Keratinocyte (primary cell): ENCODE results near the gene PTPN4. TPM values are rescaled to one million over a fixed set of nuclear protein-coding genes. Genes with fewer than 3 reads are reported as not detected.

Source experiments
- DNase-seq: peaks from one replicate; pipeline ENCODE4 v3.0.0-alpha.2; 2011; ENCODE audit warnings: low read depth, missing footprints, low spot score
- FAIRE-seq: peaks from 2 replicates; lab custom pipeline; 2011; peaks lifted over from hg19 to GRCh38; lab: Jason Lieb, UNC
- H2AFZ ChIP-seq: 2 replicates; pipeline ENCODE4 v1.6.0; 2012; ENCODE audit warnings: low read length, control low read depth, inconsistent platforms; ENCODE audit not compliant: control insufficient read depth
- H3K27ac ChIP-seq: 2 replicates; pipeline ENCODE4 v1.5.1; 2011; ENCODE audit warnings: low read length; ENCODE audit not compliant: control insufficient read depth, insufficient read depth
- H3K27me3 ChIP-seq: 3 replicates; pipeline ENCODE4 v1.6.0; 2011; ENCODE audit warnings: low read length; ENCODE audit not compliant: control insufficient read depth, insufficient read depth; ENCODE audit errors: extremely low read depth
- H3K36me3 ChIP-seq, 2 experiments: 2 replicates in 1 of 2; 3 replicates in 1 of 2; pipeline ENCODE4 v1.5.1; 2011; ENCODE audit warnings: low read length in 2 of 2, mild to moderate bottlenecking in 1 of 2; ENCODE audit not compliant: control insufficient read depth in 2 of 2, insufficient read depth in 2 of 2; ENCODE audit errors: extremely low read depth in 1 of 2
- H3K4me1 ChIP-seq: 3 replicates; pipeline ENCODE4 v1.5.1; 2011; ENCODE audit warnings: low read length; ENCODE audit not compliant: control insufficient read depth, insufficient read depth; ENCODE audit errors: extremely low read depth
- H3K4me2 ChIP-seq: 3 replicates; pipeline ENCODE4 v1.6.0; 2011; ENCODE audit warnings: low read depth, low read length; ENCODE audit not compliant: control insufficient read depth, insufficient read depth; ENCODE audit errors: extremely low read depth
- H3K4me3 ChIP-seq, 3 experiments: fragments of 200-600 bp in 1 of 3; sonication (generic) in 1 of 3; 2 replicates in 2 of 3; 3 replicates in 1 of 3; pipeline ENCODE4 v1.5.1; 2011 to 2016; ENCODE audit warnings: low read length in 3 of 3, mild to moderate bottlenecking in 3 of 3, control low read depth in 2 of 3, inconsistent platforms in 1 of 3, low read depth in 1 of 3, mixed read lengths in 1 of 3, mixed run types in 1 of 3, moderate library complexity in 1 of 3; ENCODE audit not compliant: control insufficient read depth in 2 of 3, insufficient read depth in 2 of 3; ENCODE audit errors: extremely low read depth in 1 of 3
- H3K79me2 ChIP-seq: 2 replicates; pipeline ENCODE4 v1.6.0; 2012; ENCODE audit warnings: low read length; ENCODE audit not compliant: control insufficient read depth, insufficient read depth
- H3K9ac ChIP-seq: 3 replicates; pipeline ENCODE4 v1.6.0; 2011; ENCODE audit warnings: low read length; ENCODE audit not compliant: control insufficient read depth, insufficient read depth; ENCODE audit errors: extremely low read depth
- H3K9me1 ChIP-seq: 3 replicates; pipeline ENCODE4 v1.6.0; 2011; ENCODE audit warnings: low read length; ENCODE audit not compliant: control insufficient read depth, insufficient read depth; ENCODE audit errors: extremely low read depth
- H3K9me3 ChIP-seq: 2 replicates; pipeline ENCODE4 v1.5.1; 2012; ENCODE audit warnings: low read depth, low read length; ENCODE audit not compliant: control insufficient read depth
- H4K20me1 ChIP-seq: 3 replicates; pipeline ENCODE4 v1.6.0; 2011; ENCODE audit warnings: low read length; ENCODE audit not compliant: control insufficient read depth, insufficient read depth; ENCODE audit errors: extremely low read depth
- CTCF ChIP-seq, 3 experiments: IDR thresholded peaks in 1 of 3; conservative IDR thresholded peaks in 1 of 3; optimal IDR thresholded peaks in 1 of 3; 2 replicates in 2 of 3; 3 replicates in 1 of 3; pipeline versions ENCODE3 to v1.5.1; 2011; ENCODE audit warnings: low read length in 3 of 3, mild to moderate bottlenecking in 3 of 3, moderate library complexity in 2 of 3, control low read depth in 1 of 3, inconsistent platforms in 1 of 3; ENCODE audit not compliant: insufficient read depth in 2 of 3; ENCODE audit errors: extremely low read depth in 1 of 3
- EZH2 ChIP-seq: IDR thresholded peaks from one replicate; pipeline ENCODE4 v1.6.1; 2012; ENCODE audit warnings: inconsistent platforms, mild to moderate bottlenecking, low read length, moderate library complexity
- dilution Hi-C: fragments of 300-500 bp; cut with MboI; formaldehyde crosslinking; loops from one replicate; pipeline ENCODE4 v1.7.0; 2020; ENCODE audit warnings: low sequenced_read_pairs; ENCODE audit not compliant: extremely low pct_ligation_motif_present
- polyA plus RNA-seq, 5 experiments: library from polyadenylated mRNA; depleted of rRNA in 3 of 5; stranded (reverse) in 3 of 5; stranded (forward) in 1 of 5; unstranded in 1 of 5; fragments of >200 nt; gene quantifications; 1 replicate in 1 of 5; 2 replicates in 3 of 5; 3 replicates in 1 of 5; pipeline versions ENCODE4 v1.2.1 to v1.2.3, GENCODE V29; 2011 to 2012; ENCODE audit warnings: missing spikeins in 2 of 5, low read depth in 1 of 5, low replicate concordance in 1 of 5

Gene PTPN4
- polyA plus RNA-seq, 1 donor (not counting 4 experiments of a cell fraction or from before 2014, with no cell fraction given): 20.6 TPM

DNA sequence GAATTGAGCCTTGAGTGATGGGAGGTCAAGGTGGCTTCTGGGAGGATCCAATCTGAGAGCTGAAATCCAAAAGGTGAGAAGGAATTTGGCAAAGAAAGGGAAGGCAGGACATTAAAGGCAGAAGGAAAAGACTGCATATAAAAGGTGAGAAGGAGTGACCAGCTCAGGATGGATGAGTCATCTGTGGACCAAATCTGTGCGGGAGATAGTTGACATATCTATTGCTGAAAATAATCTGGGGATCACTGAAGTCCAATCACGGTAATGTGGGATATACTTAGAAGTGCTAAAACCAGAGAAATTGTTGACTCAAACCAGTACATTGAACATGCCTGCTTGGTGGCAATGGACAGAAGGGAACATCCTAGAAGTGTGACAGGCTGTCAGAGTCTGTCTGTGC, 8.0 kb upstream of the PTPN4 start:
- Histone ChIP-seq H3K36me3 (no peaks in the 10 kb centered on the region), H4K20me1 (no peaks in the 10 kb centered on the region), H3K79me2 (no peaks in the 10 kb centered on the region), H2AFZ (no peak overlapping the region), H3K9me1 (no peaks in the 10 kb centered on the region), H3K4me3 (no peak overlapping the region), H3K9ac (no peak overlapping the region), H3K4me1 (peaks cover 47% of the 10 kb centered on the region), H3K27me3 (no peaks in the 10 kb centered on the region), H3K27ac (no peak overlapping the region), H3K4me2 (no peak overlapping the region), H3K9me3 (no peaks in the 10 kb centered on the region)
- no peak for DNase-seq
- TF ChIP-seq EZH2 (no peak), CTCF (optimal IDR thresholded peaks at IDR 0.05 in 1 of 3, IDR thresholded peaks at IDR 0.05 in 1 of 3, conservative IDR thresholded peaks at IDR 0.05 in 1 of 3; ENCODE audit: extremely low read depth in 1 of 3, insufficient read depth in 2 of 3, low read length in 3 of 3) (no peak)
- no peak for FAIRE-seq
- dilution Hi-C loops: no loop called here

GRCh38 chr2:119753041-119753929, 6.4 kb upstream of the PTPN4 start:
- H3K9ac ChIP-seq: no peak overlapping the region
- H3K79me2 ChIP-seq: no peaks in the 10 kb centered on the region
- peaks cover 41% of the 10 kb centered on the region for H3K4me1 ChIP-seq
- no peak for DNase-seq
- no peak overlapping the region for H3K4me2 ChIP-seq
- H3K9me1 ChIP-seq: no peaks in the 10 kb centered on the region
- peak; percentile 44 for FAIRE-seq
- no peak overlapping the region for H3K27ac ChIP-seq
- TF ChIP-seq EZH2: no peak
- peak; percentile 34 to 68 (median 53) for TF ChIP-seq CTCF (optimal IDR thresholded peaks at IDR 0.05 in 1 of 3, IDR thresholded peaks at IDR 0.05 in 1 of 3, conservative IDR thresholded peaks at IDR 0.05 in 1 of 3; ENCODE audit: extremely low read depth in 1 of 3, insufficient read depth in 2 of 3, low read length in 3 of 3)
- no peaks in the 10 kb centered on the region for H4K20me1 ChIP-seq
- H2AFZ ChIP-seq: peak overlapping the region; percentile 8
- dilution Hi-C loops: no loop called here
- H3K4me3 ChIP-seq: no peak overlapping the region
- no peaks in the 10 kb centered on the region for H3K27me3 ChIP-seq
- no peaks in the 10 kb centered on the region for H3K9me3 ChIP-seq
- no peaks in the 10 kb centered on the region for H3K36me3 ChIP-seq
